ENCODE results near the gene RNGTT. TPM values are rescaled to one million over a fixed set of nuclear protein-coding genes. Genes with fewer than 3 reads are reported as not detected.
"Not testable (repeated sequence)": the region's sequence is repeated elsewhere in the genome, so short reads cannot be mapped to it uniquely, and the experiment has no call there.

Gene RNGTT
- total RNA-seq, 4 donors from 2014 or later, result 13.9 to 20.5 (median 18.4) TPM

- no peaks in the 10 kb centered on the region for H3K27me3 ChIP-seq
- DNase-seq (ENCODE audit: low spot score in 2 of 2), result no peak
- 87 to 93% methylated on average over 2 of the region's 2 CpGs for WGBS, 2 donors
- TF ChIP-seq EP300 (IDR thresholded peaks at IDR 0.05), result no peak
- TF ChIP-seq POLR2A (IDR thresholded peaks at IDR 0.05), result no peak
- TF ChIP-seq CTCF (IDR thresholded peaks at IDR 0.05), result no peak
- H3K36me3 ChIP-seq, result no peaks in the 10 kb centered on the region
- no peak overlapping the region for H3K27ac ChIP-seq
- H3K4me1 ChIP-seq, result no peaks in the 10 kb centered on the region
- no peak overlapping the region for H3K4me3 ChIP-seq
- H3K9me3 ChIP-seq, result peaks cover 0 to 19% (median 0%) of the 10 kb centered on the region in 4 donors
Observed at GRCh38 chr6:88970301-88970700, 6.9 kb upstream of the RNGTT start.

- not testable (repeated sequence) for H3K27ac ChIP-seq; H3K4me3 ChIP-seq; H3K36me3 ChIP-seq; H3K27me3 ChIP-seq; H3K4me1 ChIP-seq; DNase-seq (ENCODE audit: low spot score in 2 of 2)
- H3K9me3 ChIP-seq, result peaks cover 0 to 19% (median 0%) of the 10 kb centered on the region in 4 donors
- 67 to 80% methylated on average over 2 of the region's 2 CpGs for WGBS, 2 donors
Observed at GRCh38 chr6:88969255-88969654, 5.8 kb upstream of the RNGTT start.

DNA sequence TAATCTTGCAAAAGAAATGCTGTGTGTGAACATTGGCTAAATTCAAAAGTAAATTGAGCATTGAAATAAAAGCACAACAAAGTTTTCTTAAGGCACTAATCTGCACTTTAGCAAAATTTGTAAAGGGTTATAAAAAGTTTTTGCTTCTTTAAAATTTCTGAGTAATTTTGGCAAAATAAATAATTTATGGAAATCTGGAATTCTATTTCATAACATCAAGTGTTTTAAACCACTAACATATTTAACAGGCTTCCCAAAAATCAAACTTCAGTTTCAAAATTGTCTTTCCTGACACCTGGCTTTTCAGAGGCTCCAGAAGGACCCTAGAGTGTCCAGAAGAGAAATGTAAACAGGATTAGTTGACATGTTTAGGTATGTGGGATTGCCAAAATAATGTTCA is 4.5 kb upstream of the RNGTT start:
- H3K27me3 ChIP-seq, result no peaks in the 10 kb centered on the region
- TF ChIP-seq CTCF (IDR thresholded peaks at IDR 0.05), result no peak
- TF ChIP-seq POLR2A (IDR thresholded peaks at IDR 0.05), result no peak
- no peak for TF ChIP-seq EP300 (IDR thresholded peaks at IDR 0.05)
- DNase-seq (ENCODE audit: low spot score in 2 of 2), result no peak
- H3K4me3 ChIP-seq, result no peak overlapping the region
- peaks cover 0 to 19% (median 0%) of the 10 kb centered on the region in 4 donors for H3K9me3 ChIP-seq
- peaks cover 0 to 12% (median 4%) of the 10 kb centered on the region in 4 donors for H3K4me1 ChIP-seq
- H3K27ac ChIP-seq, result no peak overlapping the region
- H3K36me3 ChIP-seq, result no peaks in the 10 kb centered on the region

GRCh38 chr6:88965691-88966090 is 2.3 kb upstream of the RNGTT start:
- TF ChIP-seq EP300 (IDR thresholded peaks at IDR 0.05) (no peak), POLR2A (IDR thresholded peaks at IDR 0.05) (no peak)

DNA sequence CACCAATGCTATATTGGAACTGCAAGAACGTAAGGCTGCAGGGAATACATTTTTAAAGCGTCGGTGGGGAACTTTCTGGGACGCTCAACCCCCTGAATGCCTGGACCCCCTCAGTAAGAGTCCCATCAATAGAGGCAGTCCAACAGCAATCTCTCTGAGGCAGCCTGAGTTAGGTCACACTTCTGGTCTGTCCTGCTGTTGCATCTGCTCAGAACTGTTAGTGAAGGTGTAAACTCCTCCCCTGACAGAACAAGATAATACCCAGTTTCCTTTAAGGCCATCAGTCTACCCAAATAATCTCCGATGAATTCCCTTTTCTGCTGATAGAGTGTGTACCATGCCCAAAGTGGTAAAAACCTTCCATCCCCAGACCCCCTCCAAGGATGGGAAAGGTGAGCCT is 1.1 kb upstream of the RNGTT start:
- Histone ChIP-seq H3K36me3 (no peaks in the 10 kb centered on the region), H3K4me1 (peaks cover 0 to 28% (median 13%) of the 10 kb centered on the region in 4 donors), H3K27me3 (no peaks in the 10 kb centered on the region), H3K27ac (peak overlapping the region in 1 of 4 donors; percentile 90), H3K9me3 (peaks cover 0 to 19% (median 0%) of the 10 kb centered on the region in 4 donors), H3K4me3 (peak overlapping the region in 3 of 4 donors; percentile 55 to 95 (median 79))
- DNase-seq (ENCODE audit: low spot score in 2 of 2), result no peak
- 51 to 59% methylated on average over 5 of the region's 5 CpGs for WGBS, 2 donors
- no peak for TF ChIP-seq POLR2A (IDR thresholded peaks at IDR 0.05)
- no peak for TF ChIP-seq EP300 (IDR thresholded peaks at IDR 0.05)
- TF ChIP-seq CTCF (IDR thresholded peaks at IDR 0.05), result no peak

More at GRCh38 chr6:88965691-88966090, 2.3 kb upstream of the RNGTT start:
- H3K27ac ChIP-seq, result no peak overlapping the region
- no peaks in the 10 kb centered on the region for H3K27me3 ChIP-seq
- no peak for DNase-seq (ENCODE audit: low spot score in 2 of 2)
- H3K4me3 ChIP-seq, result no peak overlapping the region
- WGBS, 2 donors, result 72 to 80% methylated on average over 2 of the region's 2 CpGs
- H3K9me3 ChIP-seq, result peaks cover 0 to 19% (median 0%) of the 10 kb centered on the region in 4 donors
- no peaks in the 10 kb centered on the region for H3K36me3 ChIP-seq
- H3K4me1 ChIP-seq, result peaks cover 0 to 28% (median 13%) of the 10 kb centered on the region in 4 donors

- Histone ChIP-seq H3K9me3 (peaks cover 0 to 19% (median 4%) of the 10 kb centered on the region in 4 donors), H3K27me3 (no peaks in the 10 kb centered on the region), H3K27ac (no peak overlapping the region), H3K4me3 (no peak overlapping the region), H3K4me1 (peaks cover 0 to 17% (median 10%) of the 10 kb centered on the region in 4 donors), H3K36me3 (peaks cover 0 to 14% (median 0%) of the 10 kb centered on the region in 3 donors)
- TF ChIP-seq EP300 (IDR thresholded peaks at IDR 0.05) (no peak), POLR2A (IDR thresholded peaks at IDR 0.05) (no peak), CTCF (IDR thresholded peaks at IDR 0.05) (no peak)
- DNase-seq (ENCODE audit: low spot score in 2 of 2), result no peak
Observed at GRCh38 chr6:88958842-88959241, 4.6 kb downstream of the RNGTT start.
